Measurements from ENCODE around the gene RET.

RET gene

GRCh38 chr10:43036481-43037428 lies 40.1 kb upstream of the RET start:
- no peak for DNase-seq (ENCODE audit: low spot score)

GRCh38 chr10:43037440-43037839 lies 39.4 kb upstream of the RET start:
- no peak overlapping the region for H3K4me3 ChIP-seq

More at GRCh38 chr10:43036481-43037428, 40.1 kb upstream of the RET start:
- H3K4me3 ChIP-seq: no peak overlapping the region
- no peak overlapping the region for H3K27ac ChIP-seq
- no peak for TF ChIP-seq CTCF (IDR thresholded peaks at IDR 0.05)

GRCh38 chr10:43037942-43038782 lies 38.7 kb upstream of the RET start:
- no peak for TF ChIP-seq CTCF (IDR thresholded peaks at IDR 0.05)
- no peak for DNase-seq (ENCODE audit: low spot score)
- no peak overlapping the region for H3K4me3 ChIP-seq
- no peak overlapping the region for H3K27ac ChIP-seq

More at GRCh38 chr10:43037440-43037839, 39.4 kb upstream of the RET start:
- no peak for DNase-seq (ENCODE audit: low spot score)
- no peak for TF ChIP-seq CTCF (IDR thresholded peaks at IDR 0.05)
- H3K27ac ChIP-seq: no peak overlapping the region

GRCh38 chr10:43038783-43039623 lies 37.9 kb upstream of the RET start:
- no peak for TF ChIP-seq CTCF (IDR thresholded peaks at IDR 0.05)
- no peak overlapping the region for H3K27ac ChIP-seq
- no peak for DNase-seq (ENCODE audit: low spot score)
- no peak overlapping the region for H3K4me3 ChIP-seq

GRCh38 chr10:43039624-43040481 lies 37.0 kb upstream of the RET start:
- TF ChIP-seq CTCF (IDR thresholded peaks at IDR 0.05): no peak
- DNase-seq (ENCODE audit: low spot score): no peak
- Histone ChIP-seq H3K4me3 (no peak overlapping the region), H3K27ac (no peak overlapping the region)

All from coronary artery (tissue), 2 donors.